ENCODE measurements around the gene ADAM12.

- TF ChIP-seq, protein P1, sequence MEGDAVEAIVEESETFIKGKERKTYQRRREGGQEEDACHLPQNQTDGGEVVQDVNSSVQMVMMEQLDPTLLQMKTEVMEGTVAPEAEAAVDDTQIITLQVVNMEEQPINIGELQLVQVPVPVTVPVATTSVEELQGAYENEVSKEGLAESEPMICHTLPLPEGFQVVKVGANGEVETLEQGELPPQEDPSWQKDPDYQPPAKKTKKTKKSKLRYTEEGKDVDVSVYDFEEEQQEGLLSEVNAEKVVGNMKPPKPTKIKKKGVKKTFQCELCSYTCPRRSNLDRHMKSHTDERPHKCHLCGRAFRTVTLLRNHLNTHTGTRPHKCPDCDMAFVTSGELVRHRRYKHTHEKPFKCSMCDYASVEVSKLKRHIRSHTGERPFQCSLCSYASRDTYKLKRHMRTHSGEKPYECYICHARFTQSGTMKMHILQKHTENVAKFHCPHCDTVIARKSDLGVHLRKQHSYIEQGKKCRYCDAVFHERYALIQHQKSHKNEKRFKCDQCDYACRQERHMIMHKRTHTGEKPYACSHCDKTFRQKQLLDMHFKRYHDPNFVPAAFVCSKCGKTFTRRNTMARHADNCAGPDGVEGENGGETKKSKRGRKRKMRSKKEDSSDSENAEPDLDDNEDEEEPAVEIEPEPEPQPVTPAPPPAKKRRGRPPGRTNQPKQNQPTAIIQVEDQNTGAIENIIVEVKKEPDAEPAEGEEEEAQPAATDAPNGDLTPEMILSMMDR (IDR thresholded peaks at IDR 0.05): no peak
- no peak for TF ChIP-seq EP300 (IDR thresholded peaks at IDR 0.05)
- no peak for TF ChIP-seq POLR2A (IDR thresholded peaks at IDR 0.05)
- TF ChIP-seq POLR2AphosphoS5 (IDR thresholded peaks at IDR 0.05): no peak
Observed at GRCh38 chr10:126043389-126043788, 344.9 kb downstream of the ADAM12 start.

All from suprapubic skin (tissue), 4 donors.